HCT116 (cell line): ENCODE results near the gene PDE2A. TPM values are rescaled to one million over a fixed set of nuclear protein-coding genes. Genes with fewer than 3 reads are reported as not detected.

Source experiments
- ATAC-seq: fragments of 200-7000 bp; cut with Tn5 transposase; 2 replicates; pipeline ENCODE4 v1.9.1; 2020; ENCODE audit warnings: mild to moderate bottlenecking, moderate library complexity
- BruUV-seq: library from RNA; stranded (reverse); fragments of 400-500 nt; replicated peaks from 2 replicates; lab custom pipeline; 2021; lab: Mats Ljungman, UMichigan
- CTCF ChIA-PET: fragments of 300-600 bp; sonication (Branson Sonifier 250); formaldehyde crosslinking; loops from one replicate; lab custom pipeline; 2021; ENCODE audit warnings: antibody characterized with exemption; lab: Charles Lee
- POLR2A ChIA-PET: fragments of 300-600, 350-600 bp; sonication (Branson Sonifier 250); formaldehyde crosslinking; loops from one replicate; lab custom pipeline; 2021; ENCODE audit warnings: antibody characterized with exemption; lab: Charles Lee
- RAD21 ChIA-PET, 2 experiments: fragments of 300-600 bp; sonication (Branson Sonifier 250); formaldehyde crosslinking; loops; one replicate each; lab custom pipeline; 2023; ENCODE audit warnings: low total read pairs in 2 of 2; ENCODE audit not compliant: uncharacterized antibody in 2 of 2, unreplicated experiment in 2 of 2, low non-redundant PET in 1 of 2; lab: Charles Lee
- DNase-seq: peaks from one replicate; pipeline ENCODE4 v3.0.0-alpha.2; 2010; ENCODE audit warnings: low read depth, low spot score
- H2AFZ ChIP-seq: fragments of 200-600 bp; shearing (Covaris generic), sonication (generic); 2 replicates; pipeline ENCODE4 v1.6.1; 2017; ENCODE audit warnings: low read depth, mixed run types, mixed read lengths, antibody characterized with exemption, low read length; ENCODE audit not compliant: poor library complexity, severe bottlenecking
- H3K27ac ChIP-seq: 2 replicates; pipeline ENCODE4 v1.5.1; 2012; ENCODE audit warnings: low read depth, low read length
- H3K27me3 ChIP-seq: fragments of 200-600 bp; sonication (generic); 2 replicates; pipeline ENCODE4 v1.6.1; 2016; ENCODE audit warnings: mixed run types, low read length, mixed read lengths; ENCODE audit not compliant: insufficient read depth
- H3K36me3 ChIP-seq, 2 experiments: fragments of 200-500 bp in 1 of 2; fragments of 200-600 bp in 1 of 2; sonication (Bioruptor generic) in 1 of 2; sonication (generic) in 1 of 2; 2 replicates each; pipeline versions ENCODE4 v1.5.1 to v1.6.1; 2014 to 2016; ENCODE audit warnings: low read length in 2 of 2, inconsistent platforms in 1 of 2, mixed read lengths in 1 of 2, mixed run types in 1 of 2; ENCODE audit not compliant: insufficient read depth in 2 of 2, control insufficient read depth in 1 of 2
- H3K4me1 ChIP-seq, 2 experiments: fragments of 200-600 bp in 1 of 2; sonication (generic) in 1 of 2; 2 replicates each; pipeline versions ENCODE4 v1.5.1 to v1.6.1; 2012 to 2017; ENCODE audit warnings: low read length in 2 of 2, inconsistent platforms in 1 of 2, mild to moderate bottlenecking in 1 of 2, mixed read lengths in 1 of 2, mixed run types in 1 of 2, moderate library complexity in 1 of 2; ENCODE audit not compliant: insufficient read depth in 2 of 2, control insufficient read depth in 1 of 2
- H3K4me2 ChIP-seq: fragments of 200-600 bp; sonication (generic); 2 replicates; pipeline ENCODE4 v1.6.1; 2017; ENCODE audit warnings: mixed run types, low read length, mixed read lengths
- H3K4me3 ChIP-seq, 2 experiments: fragments of 200-600 bp in 1 of 2; sonication (generic) in 1 of 2; replicated peaks in 1 of 2; 2 replicates each; pipeline ENCODE4 v1.5.1; 2011 to 2016; ENCODE audit warnings: low read length in 2 of 2, control low read depth in 1 of 2, low read depth in 1 of 2, mild to moderate bottlenecking in 1 of 2, mixed read lengths in 1 of 2, mixed run types in 1 of 2
- H3K79me2 ChIP-seq: fragments of 200-600 bp; sonication (generic); 2 replicates; pipeline ENCODE4 v1.6.1; 2017; ENCODE audit warnings: mild to moderate bottlenecking, mixed run types, low read length, moderate library complexity, mixed read lengths; ENCODE audit not compliant: insufficient read depth
- H3K9ac ChIP-seq: fragments of 200-600 bp; sonication (generic); 2 replicates; pipeline ENCODE4 v1.6.1; 2016; ENCODE audit warnings: low read length, mixed read lengths
- H3K9me2 ChIP-seq: fragments of 200-600 bp; sonication (generic), shearing (Covaris generic); 2 replicates; pipeline ENCODE4 v1.6.1; 2017; ENCODE audit warnings: mixed run types, mild to moderate bottlenecking, moderate library complexity; ENCODE audit not compliant: insufficient read depth
- H3K9me3 ChIP-seq, 2 experiments: fragments of 200-500 bp in 1 of 2; fragments of 200-600 bp in 1 of 2; sonication (Bioruptor generic) in 1 of 2; sonication (generic) in 1 of 2; 2 replicates each; pipeline ENCODE4 v1.6.1; 2014 to 2017; ENCODE audit warnings: low read length in 2 of 2, mixed read lengths in 2 of 2, inconsistent platforms in 1 of 2, low read depth in 1 of 2, mild to moderate bottlenecking in 1 of 2, mixed run types in 1 of 2, moderate library complexity in 1 of 2; ENCODE audit not compliant: control insufficient read depth in 1 of 2, insufficient read depth in 1 of 2
- H4K20me1 ChIP-seq: fragments of 200-600 bp; sonication (generic), shearing (Covaris generic); 2 replicates; pipeline ENCODE4 v1.6.1; 2017; ENCODE audit warnings: mixed run types, mild to moderate bottlenecking, moderate library complexity; ENCODE audit not compliant: insufficient read depth
- POLR2A ChIP-seq: IDR thresholded peaks from 2 replicates; pipeline ENCODE4 v1.7.0; 2011; ENCODE audit warnings: borderline replicate concordance; ENCODE audit not compliant: insufficient read depth, insufficient read length; ENCODE audit errors: extremely low read depth
- RAD21 ChIP-seq: IDR thresholded peaks from 2 replicates; pipeline ENCODE4 v1.6.1; 2012; ENCODE audit warnings: low read depth, mild to moderate bottlenecking
- SRF ChIP-seq: IDR thresholded peaks from 2 replicates; pipeline ENCODE4 v1.6.1; 2012; ENCODE audit warnings: low read depth
- intact Hi-C: fragments of 100-400 bp; cut with micrococcal nuclease; formaldehyde crosslinking; loops from 2 replicates; pipeline ENCODE4 v1.10.0; 2022
- total RNA-seq: library from RNA; stranded (reverse); gene quantifications from one replicate; pipeline ENCODE4 v1.2.1, GENCODE V29; 2021; ENCODE audit not compliant: unreplicated experiment
- TF ChIP-seq, protein P1 (sequence below), 3 experiments: fragments of 200-600 bp in 1 of 3; sonication (generic) in 1 of 3; IDR thresholded peaks in 2 of 3; conservative IDR thresholded peaks in 1 of 3; 2 replicates each; pipeline ENCODE4 v1.5.1; 2012 to 2017; ENCODE audit warnings: low read depth in 2 of 3, low read length in 2 of 3, antibody characterized with exemption in 1 of 3, borderline replicate concordance in 1 of 3, control low read depth in 1 of 3, mild to moderate bottlenecking in 1 of 3, mixed read lengths in 1 of 3, mixed run types in 1 of 3, moderate library complexity in 1 of 3; ENCODE audit not compliant: insufficient read depth in 1 of 3

The PDE2A gene
- total RNA-seq, 1 experiment from 2014 or later = 7.6 TPM

GRCh38 chr11:72684236-72684912 is 10.2 kb upstream of the PDE2A start:
- peaks cover 0 to 13% of the 10 kb centered on the region in 2 experiments; a peak in 3 of 4 replicates for H3K4me1 ChIP-seq
- ATAC-seq (peak; percentile 91), DNase-seq (peak; percentile 44)
- no peak overlapping the region for H3K4me3 ChIP-seq
- H3K9me3 ChIP-seq = no peaks in the 10 kb centered on the region
- no peak overlapping the region for H3K9ac ChIP-seq
- H3K9me2 ChIP-seq = no peaks in the 10 kb centered on the region
- CTCF ChIA-PET = interaction anchor here (0.6 to 3.0 kb wide), 26 partner anchors 9 to 493 kb away, joined by 3 to 41 read pairs (median 6); partner anchors contain the start of genes CLPB and STARD10
- no TSS peak for BruUV-seq
- H2AFZ ChIP-seq = no peak overlapping the region
- TF ChIP-seq, protein P1, sequence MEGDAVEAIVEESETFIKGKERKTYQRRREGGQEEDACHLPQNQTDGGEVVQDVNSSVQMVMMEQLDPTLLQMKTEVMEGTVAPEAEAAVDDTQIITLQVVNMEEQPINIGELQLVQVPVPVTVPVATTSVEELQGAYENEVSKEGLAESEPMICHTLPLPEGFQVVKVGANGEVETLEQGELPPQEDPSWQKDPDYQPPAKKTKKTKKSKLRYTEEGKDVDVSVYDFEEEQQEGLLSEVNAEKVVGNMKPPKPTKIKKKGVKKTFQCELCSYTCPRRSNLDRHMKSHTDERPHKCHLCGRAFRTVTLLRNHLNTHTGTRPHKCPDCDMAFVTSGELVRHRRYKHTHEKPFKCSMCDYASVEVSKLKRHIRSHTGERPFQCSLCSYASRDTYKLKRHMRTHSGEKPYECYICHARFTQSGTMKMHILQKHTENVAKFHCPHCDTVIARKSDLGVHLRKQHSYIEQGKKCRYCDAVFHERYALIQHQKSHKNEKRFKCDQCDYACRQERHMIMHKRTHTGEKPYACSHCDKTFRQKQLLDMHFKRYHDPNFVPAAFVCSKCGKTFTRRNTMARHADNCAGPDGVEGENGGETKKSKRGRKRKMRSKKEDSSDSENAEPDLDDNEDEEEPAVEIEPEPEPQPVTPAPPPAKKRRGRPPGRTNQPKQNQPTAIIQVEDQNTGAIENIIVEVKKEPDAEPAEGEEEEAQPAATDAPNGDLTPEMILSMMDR (IDR thresholded peaks at IDR 0.05 in 2 of 3, conservative IDR thresholded peaks at IDR 0.05 in 1 of 3; ENCODE audit: borderline replicate concordance in 1 of 3, insufficient read depth in 1 of 3, low read depth in 2 of 3, low read length in 2 of 3) = peak; percentile 70 to 84 (median 72)
- TF ChIP-seq RAD21 = peak; percentile 60
- no peak for TF ChIP-seq POLR2A
- no peak for TF ChIP-seq SRF
- TF ChIP-seq, all 23 proteins: peak for 2
- ChIA-PET RAD21 (interaction anchor here (0.6 to 2.0 kb wide), 8 partner anchors 85 to 493 kb away, joined by 3 to 11 read pairs (median 4); no protein-coding TSS in a partner anchor), POLR2A (interaction anchor here (1.4 kb wide), 1 partner anchor 98 kb away, joined by 5 read pairs; no protein-coding TSS in a partner anchor)
- H4K20me1 ChIP-seq = no peaks in the 10 kb centered on the region
- H3K36me3 ChIP-seq = 0 out of 4 replicates have a peak, but pooled peaks cover 0 to 3% of the 10 kb centered on the region in 2 experiments
- H3K4me2 ChIP-seq = peak overlapping the region; percentile 37; the same call in 1 of the 2 replicates
- H3K79me2 ChIP-seq = no peaks in the 10 kb centered on the region
- intact Hi-C loops = loop anchor here (5.0 kb wide), 1 partner anchor 212 kb away; no protein-coding TSS in a partner anchor
- peaks cover 12% of the 10 kb centered on the region for H3K27me3 ChIP-seq
- no peak overlapping the region for H3K27ac ChIP-seq
